HEK293 (cell line): ENCODE data around the gene PTPRR.

Experiments used
- TRIM28 ChIP-seq: IDR thresholded peaks from 2 replicates; pipeline ENCODE4 v1.6.1; 2011; ENCODE audit warnings: low read length, control low read depth, borderline replicate concordance
- YY1 ChIP-seq: fragments of 450-650 bp; formaldehyde crosslinking; IDR thresholded peaks from 2 replicates; pipeline ENCODE4 v1.5.1; 2018; ENCODE audit warnings: missing biosample characterization, missing genetic modification characterization
- ZNF140 ChIP-seq: fragments of 450-650 bp; formaldehyde crosslinking; IDR thresholded peaks from 2 replicates; pipeline ENCODE4 v1.5.1; 2016; ENCODE audit warnings: missing biosample characterization, missing genetic modification characterization
- ZNF544 ChIP-seq: fragments of 450-650 bp; formaldehyde crosslinking; IDR thresholded peaks from 2 replicates; pipeline ENCODE4 v1.5.0; 2017; ENCODE audit warnings: missing biosample characterization, missing genetic modification characterization
- ZNF777 ChIP-seq: fragments of 450-650 bp; formaldehyde crosslinking; IDR thresholded peaks from 2 replicates; pipeline ENCODE4 v1.5.1; 2017; ENCODE audit warnings: missing biosample characterization, missing genetic modification characterization, borderline replicate concordance
- TF ChIP-seq, protein P1 (sequence below): fragments of 450-650 bp; formaldehyde crosslinking; IDR thresholded peaks from 2 replicates; pipeline ENCODE4 v1.5.1; 2016; ENCODE audit warnings: missing biosample characterization, missing genetic modification characterization
- TF ChIP-seq, protein P2 (sequence below): fragments of 450-650 bp; formaldehyde crosslinking; IDR thresholded peaks from 2 replicates; pipeline ENCODE4 v1.5.1; 2016; ENCODE audit warnings: missing biosample characterization, missing genetic modification characterization, borderline replicate concordance
- TF ChIP-seq, protein P3 (sequence below): fragments of 450-650 bp; formaldehyde crosslinking; IDR thresholded peaks from 2 replicates; pipeline ENCODE4 v1.5.1; 2016; ENCODE audit warnings: missing biosample characterization, missing genetic modification characterization

DNA sequence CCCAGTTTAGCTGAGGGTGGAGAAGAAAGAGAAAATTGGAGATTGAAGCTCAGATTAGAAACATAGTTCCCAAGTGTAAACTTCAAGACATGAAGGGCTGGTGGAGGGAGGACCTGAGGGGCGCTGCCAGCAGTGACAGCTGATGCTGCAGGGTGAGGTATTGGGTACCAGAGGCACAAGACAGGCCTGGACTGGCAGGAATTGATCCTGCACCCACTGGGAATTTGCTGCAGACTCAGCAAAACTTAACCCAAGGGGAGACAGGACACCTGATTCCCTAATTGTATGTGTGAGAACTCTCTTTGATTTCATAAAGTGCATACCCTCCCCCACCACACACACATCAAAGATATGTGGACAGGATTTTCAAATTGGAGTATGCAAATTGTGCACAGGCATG is 11.6 kb downstream of the PTPRR start:
- TF ChIP-seq, protein P1, sequence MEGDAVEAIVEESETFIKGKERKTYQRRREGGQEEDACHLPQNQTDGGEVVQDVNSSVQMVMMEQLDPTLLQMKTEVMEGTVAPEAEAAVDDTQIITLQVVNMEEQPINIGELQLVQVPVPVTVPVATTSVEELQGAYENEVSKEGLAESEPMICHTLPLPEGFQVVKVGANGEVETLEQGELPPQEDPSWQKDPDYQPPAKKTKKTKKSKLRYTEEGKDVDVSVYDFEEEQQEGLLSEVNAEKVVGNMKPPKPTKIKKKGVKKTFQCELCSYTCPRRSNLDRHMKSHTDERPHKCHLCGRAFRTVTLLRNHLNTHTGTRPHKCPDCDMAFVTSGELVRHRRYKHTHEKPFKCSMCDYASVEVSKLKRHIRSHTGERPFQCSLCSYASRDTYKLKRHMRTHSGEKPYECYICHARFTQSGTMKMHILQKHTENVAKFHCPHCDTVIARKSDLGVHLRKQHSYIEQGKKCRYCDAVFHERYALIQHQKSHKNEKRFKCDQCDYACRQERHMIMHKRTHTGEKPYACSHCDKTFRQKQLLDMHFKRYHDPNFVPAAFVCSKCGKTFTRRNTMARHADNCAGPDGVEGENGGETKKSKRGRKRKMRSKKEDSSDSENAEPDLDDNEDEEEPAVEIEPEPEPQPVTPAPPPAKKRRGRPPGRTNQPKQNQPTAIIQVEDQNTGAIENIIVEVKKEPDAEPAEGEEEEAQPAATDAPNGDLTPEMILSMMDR (tag by site-specific recombination): no peak
- no peak for TF ChIP-seq ZNF544 (tag by site-specific recombination)
- no peak for TF ChIP-seq YY1 (tag by site-specific recombination)
- TF ChIP-seq, protein P2, sequence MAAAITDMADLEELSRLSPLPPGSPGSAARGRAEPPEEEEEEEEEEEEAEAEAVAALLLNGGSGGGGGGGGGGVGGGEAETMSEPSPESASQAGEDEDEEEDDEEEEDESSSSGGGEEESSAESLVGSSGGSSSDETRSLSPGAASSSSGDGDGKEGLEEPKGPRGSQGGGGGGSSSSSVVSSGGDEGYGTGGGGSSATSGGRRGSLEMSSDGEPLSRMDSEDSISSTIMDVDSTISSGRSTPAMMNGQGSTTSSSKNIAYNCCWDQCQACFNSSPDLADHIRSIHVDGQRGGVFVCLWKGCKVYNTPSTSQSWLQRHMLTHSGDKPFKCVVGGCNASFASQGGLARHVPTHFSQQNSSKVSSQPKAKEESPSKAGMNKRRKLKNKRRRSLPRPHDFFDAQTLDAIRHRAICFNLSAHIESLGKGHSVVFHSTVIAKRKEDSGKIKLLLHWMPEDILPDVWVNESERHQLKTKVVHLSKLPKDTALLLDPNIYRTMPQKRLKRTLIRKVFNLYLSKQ (tag by site-specific recombination): no peak
- TF ChIP-seq, protein P3, sequence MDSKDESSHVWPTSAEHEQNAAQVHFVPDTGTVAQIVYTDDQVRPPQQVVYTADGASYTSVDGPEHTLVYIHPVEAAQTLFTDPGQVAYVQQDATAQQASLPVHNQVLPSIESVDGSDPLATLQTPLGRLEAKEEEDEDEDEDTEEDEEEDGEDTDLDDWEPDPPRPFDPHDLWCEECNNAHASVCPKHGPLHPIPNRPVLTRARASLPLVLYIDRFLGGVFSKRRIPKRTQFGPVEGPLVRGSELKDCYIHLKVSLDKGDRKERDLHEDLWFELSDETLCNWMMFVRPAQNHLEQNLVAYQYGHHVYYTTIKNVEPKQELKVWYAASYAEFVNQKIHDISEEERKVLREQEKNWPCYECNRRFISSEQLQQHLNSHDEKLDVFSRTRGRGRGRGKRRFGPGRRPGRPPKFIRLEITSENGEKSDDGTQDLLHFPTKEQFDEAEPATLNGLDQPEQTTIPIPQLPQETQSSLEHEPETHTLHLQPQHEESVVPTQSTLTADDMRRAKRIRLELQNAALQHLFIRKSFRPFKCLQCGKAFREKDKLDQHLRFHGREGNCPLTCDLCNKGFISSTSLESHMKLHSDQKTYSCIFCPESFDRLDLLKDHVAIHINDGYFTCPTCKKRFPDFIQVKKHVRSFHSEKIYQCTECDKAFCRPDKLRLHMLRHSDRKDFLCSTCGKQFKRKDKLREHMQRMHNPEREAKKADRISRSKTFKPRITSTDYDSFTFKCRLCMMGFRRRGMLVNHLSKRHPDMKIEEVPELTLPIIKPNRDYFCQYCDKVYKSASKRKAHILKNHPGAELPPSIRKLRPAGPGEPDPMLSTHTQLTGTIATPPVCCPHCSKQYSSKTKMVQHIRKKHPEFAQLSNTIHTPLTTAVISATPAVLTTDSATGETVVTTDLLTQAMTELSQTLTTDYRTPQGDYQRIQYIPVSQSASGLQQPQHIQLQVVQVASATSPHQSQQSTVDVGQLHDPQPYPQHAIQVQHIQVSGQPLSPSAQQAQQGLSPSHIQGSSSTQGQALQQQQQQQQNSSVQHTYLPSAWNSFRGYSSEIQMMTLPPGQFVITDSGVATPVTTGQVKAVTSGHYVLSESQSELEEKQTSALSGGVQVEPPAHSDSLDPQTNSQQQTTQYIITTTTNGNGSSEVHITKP (tag by site-specific recombination): no peak
- TF ChIP-seq TRIM28: no peak
- no peak for TF ChIP-seq ZNF140
- no peak for TF ChIP-seq ZNF777 (tag by site-specific recombination)
